NCI-H226 (cell line): ENCODE results near the gene HOXA9.

ENCODE experiments used
- DNase-seq: peaks from one replicate; pipeline ENCODE4 v3.0.0-alpha.2; 2015

HOXA9 gene

GRCh38 chr7:27187475-27188385 lies 22.4 kb upstream of the HOXA9 start:
- DNase-seq, result no peak

- DNase-seq, result no peak
Measured at GRCh38 chr7:27186668-27187474, 21.5 kb upstream of the HOXA9 start.

GRCh38 chr7:27185854-27186667 lies 20.7 kb upstream of the HOXA9 start:
- no peak for DNase-seq

GRCh38 chr7:27185013-27185853 lies 19.9 kb upstream of the HOXA9 start, which contains the start of gene HOXA11:
HOXA11 (minus strand) TSS chr7:27185232; CDS start chr7:27185144, 88 bp downstream.
- no peak for DNase-seq

GRCh38 chr7:27184337-27185012 lies 19.1 kb upstream of the HOXA9 start:
- no peak for DNase-seq

GRCh38 chr7:27183682-27184336 lies 18.5 kb upstream of the HOXA9 start:
- no peak for DNase-seq

- no peak for DNase-seq
Measured at GRCh38 chr7:27182861-27183681, 17.7 kb upstream of the HOXA9 start.

GRCh38 chr7:27182285-27182841 lies 17.0 kb upstream of the HOXA9 start:
- no peak for DNase-seq

GRCh38 chr7:27181795-27182275 lies 16.5 kb upstream of the HOXA9 start:
- DNase-seq, result no peak

GRCh38 chr7:27180431-27181420 lies 15.4 kb upstream of the HOXA9 start:
- no peak for DNase-seq

- peak; percentile 63 for DNase-seq
Measured at GRCh38 chr7:27179503-27180430, 14.4 kb upstream of the HOXA9 start.

- DNase-seq, result no peak
Measured at GRCh38 chr7:27179030-27179429, 13.7 kb upstream of the HOXA9 start.

GRCh38 chr7:27178366-27178765 lies 13.0 kb upstream of the HOXA9 start:
- no peak for DNase-seq

- DNase-seq, result no peak
Measured at GRCh38 chr7:27177795-27178320, 12.5 kb upstream of the HOXA9 start.

- DNase-seq, result no peak
Measured at GRCh38 chr7:27176962-27177794, 11.8 kb upstream of the HOXA9 start.

- DNase-seq, result no peak
Measured at GRCh38 chr7:27176524-27176845, 11.1 kb upstream of the HOXA9 start.
